Neural cell (in vitro differentiated cells): ENCODE measurements around the gene GPRIN3. TPM values are rescaled to one million over a fixed set of nuclear protein-coding genes. Genes with fewer than 3 reads are reported as not detected.

Source experiments
- H2AFZ ChIP-seq: fragments of 200-600, 300-800 bp; sonication (generic), shearing (Covaris generic); 2 replicates; pipeline ENCODE4 v1.6.0; 2014; ENCODE audit warnings: low read depth, mild to moderate bottlenecking, antibody characterized with exemption, low read length, moderate library complexity
- H3F3A ChIP-seq: fragments of 200-600 bp; shearing (Covaris generic); 2 replicates; pipeline ENCODE4 v1.6.1; 2016; ENCODE audit warnings: mild to moderate bottlenecking, moderate library complexity, mixed read lengths, antibody characterized with exemption, low read length; ENCODE audit not compliant: insufficient read depth, poor library complexity, severe bottlenecking
- H3K27ac ChIP-seq: fragments of 200-600, 300-800 bp; sonication (generic), shearing (Covaris generic); 2 replicates; pipeline ENCODE4 v1.5.1; 2014; ENCODE audit warnings: mild to moderate bottlenecking, low read length, moderate library complexity
- H3K27me3 ChIP-seq: fragments of 300-800, 200-600 bp; sonication (generic), shearing (Covaris generic); 2 replicates; pipeline ENCODE4 v1.6.0; 2014; ENCODE audit warnings: mild to moderate bottlenecking, low read depth, low read length, moderate library complexity; ENCODE audit not compliant: insufficient read depth
- H3K36me3 ChIP-seq: fragments of 300-800, 200-600 bp; sonication (generic), shearing (Covaris generic); 2 replicates; pipeline ENCODE4 v1.5.1; 2014; ENCODE audit warnings: mild to moderate bottlenecking, antibody characterized with exemption, low read length, moderate library complexity; ENCODE audit not compliant: insufficient read depth
- H3K4me2 ChIP-seq: fragments of 300-800, 200-600 bp; sonication (generic), shearing (Covaris generic); 2 replicates; pipeline ENCODE4 v1.6.0; 2014; ENCODE audit warnings: mild to moderate bottlenecking, low read length
- H3K4me3 ChIP-seq: fragments of 300-800, 200-600 bp; sonication (generic), shearing (Covaris generic); 2 replicates; pipeline ENCODE4 v1.5.1; 2014; ENCODE audit warnings: mild to moderate bottlenecking, low read length, moderate library complexity
- H3K79me2 ChIP-seq: fragments of 200-600 bp; shearing (Covaris generic); replicated peaks from 2 replicates; pipeline ENCODE4 v1.6.0; 2014; ENCODE audit warnings: mild to moderate bottlenecking, low read length, moderate library complexity; ENCODE audit not compliant: insufficient read depth
- H3K9ac ChIP-seq: fragments of 300-800, 200-600 bp; sonication (generic), shearing (Covaris generic); 2 replicates; pipeline ENCODE4 v1.6.1; 2016; ENCODE audit warnings: mild to moderate bottlenecking, low read length, mixed read lengths
- H3K9me2 ChIP-seq: fragments of 200-600 bp; shearing (Covaris generic); 2 replicates; pipeline ENCODE4 v1.6.1; 2016; ENCODE audit warnings: mild to moderate bottlenecking, low read length, mixed read lengths; ENCODE audit not compliant: insufficient read depth
- H3K9me3 ChIP-seq: fragments of 200-600, 300-800 bp; sonication (generic), shearing (Covaris generic); 2 replicates; pipeline ENCODE4 v1.6.1; 2016; ENCODE audit warnings: mild to moderate bottlenecking, mixed run types, low read length, moderate library complexity, mixed read lengths
- H4K20me1 ChIP-seq: fragments of 200-600 bp; shearing (Covaris generic); 2 replicates; pipeline ENCODE4 v1.6.1; 2016; ENCODE audit warnings: mild to moderate bottlenecking, mixed run types; ENCODE audit not compliant: insufficient read depth
- CTCF ChIP-seq: fragments of 450-650 bp; IDR thresholded peaks from 2 replicates; pipeline ENCODE4 v1.5.1; 2014; ENCODE audit warnings: antibody characterized with exemption, mild to moderate bottlenecking, moderate library complexity; ENCODE audit not compliant: poor library complexity, severe bottlenecking
- EP300 ChIP-seq: fragments of 450-650 bp; conservative IDR thresholded peaks from 2 replicates; pipeline ENCODE4 v1.6.1; 2014; ENCODE audit warnings: antibody characterized with exemption, mild to moderate bottlenecking, moderate library complexity; ENCODE audit not compliant: poor library complexity, severe bottlenecking
- EZH2 ChIP-seq: fragments of 200-600, 300-800 bp; shearing (Covaris generic), sonication (generic); IDR thresholded peaks from 2 replicates; pipeline ENCODE4 v1.6.1; 2014; ENCODE audit warnings: antibody characterized with exemption, low read length, borderline replicate concordance, mild to moderate bottlenecking; ENCODE audit not compliant: insufficient read depth, poor library complexity, severe bottlenecking
- MXI1 ChIP-seq: fragments of 450-650 bp; conservative IDR thresholded peaks from 2 replicates; pipeline ENCODE4 v1.6.1; 2014; ENCODE audit warnings: antibody characterized with exemption, mild to moderate bottlenecking; ENCODE audit not compliant: poor library complexity, severe bottlenecking
- POLR2AphosphoS5 ChIP-seq: IDR thresholded peaks from 2 replicates; pipeline ENCODE4 v1.6.1; 2012
- RAD21 ChIP-seq: fragments of 450-650 bp; conservative IDR thresholded peaks from 2 replicates; pipeline ENCODE4 v1.6.1; 2014; ENCODE audit warnings: antibody characterized with exemption, mild to moderate bottlenecking, moderate library complexity
- REST ChIP-seq: IDR thresholded peaks from 2 replicates; pipeline ENCODE4 v1.6.1; 2012; ENCODE audit warnings: borderline replicate concordance
- SMC3 ChIP-seq: fragments of 450-650 bp; conservative IDR thresholded peaks from 2 replicates; pipeline ENCODE4 v1.6.1; 2014; ENCODE audit warnings: antibody characterized with exemption, mild to moderate bottlenecking, moderate library complexity; ENCODE audit not compliant: poor library complexity
- TAF1 ChIP-seq: IDR thresholded peaks from 2 replicates; pipeline ENCODE4 v1.6.1; 2012; ENCODE audit warnings: low read depth
- polyA plus RNA-seq: library from polyadenylated mRNA; depleted of rRNA; stranded (reverse); fragments of >200 nt; gene quantifications from 2 replicates; pipeline ENCODE4 v1.2.3, GENCODE V29; 2014

The GPRIN3 gene
- polyA plus RNA-seq, 1 donor from 2014 or later = 7.0 TPM

GRCh38 chr4:89267846-89268245, 39.8 kb downstream of the GPRIN3 start:
- no peaks in the 10 kb centered on the region for H3K27me3 ChIP-seq
- no peak overlapping the region for H3K4me2 ChIP-seq
- H3K9me2 ChIP-seq = no peaks in the 10 kb centered on the region
- no peaks in the 10 kb centered on the region for H3K79me2 ChIP-seq
- H3K27ac ChIP-seq = no peak overlapping the region
- no peaks in the 10 kb centered on the region for H4K20me1 ChIP-seq
- H3F3A ChIP-seq = no peaks in the 10 kb centered on the region
- H3K9ac ChIP-seq = no peak overlapping the region
- no peak overlapping the region for H2AFZ ChIP-seq
- no peaks in the 10 kb centered on the region for H3K9me3 ChIP-seq
- TF ChIP-seq POLR2AphosphoS5 (no peak), EZH2 (no peak), CTCF (no peak), RAD21 (no peak), TAF1 (no peak), REST (no peak), SMC3 (no peak), MXI1 (no peak), EP300 (no peak)
- no peaks in the 10 kb centered on the region for H3K36me3 ChIP-seq
- H3K4me3 ChIP-seq = no peak overlapping the region

- no peaks in the 10 kb centered on the region for H3K9me2 ChIP-seq
Observed at GRCh38 chr4:89267392-89267791, 40.2 kb downstream of the GPRIN3 start.

More at GRCh38 chr4:89267392-89267791, 40.2 kb downstream of the GPRIN3 start:
- Histone ChIP-seq H3F3A (no peaks in the 10 kb centered on the region), H3K79me2 (no peaks in the 10 kb centered on the region), H3K4me3 (no peak overlapping the region), H3K9me3 (no peaks in the 10 kb centered on the region), H3K9ac (no peak overlapping the region), H3K4me2 (no peak overlapping the region), H3K27me3 (no peaks in the 10 kb centered on the region), H3K27ac (no peak overlapping the region), H3K36me3 (no peaks in the 10 kb centered on the region), H2AFZ (no peak overlapping the region), H4K20me1 (no peaks in the 10 kb centered on the region)
- TF ChIP-seq CTCF (no peak), EZH2 (no peak), EP300 (no peak), SMC3 (no peak), RAD21 (no peak), POLR2AphosphoS5 (no peak), MXI1 (no peak), REST (no peak), TAF1 (no peak)
